GM19023 (cell line): Measurements from ENCODE around the gene GGCT.
A peak's percentile ranks its signal among the peaks of the same experiment; 100 is the strongest.

ENCODE experiments used
- ATAC-seq: cut with Tn5 transposase; IDR thresholded peaks from one replicate; pipeline ENCODE4 v1.9.1; 2021; ENCODE audit warnings: mild to moderate bottlenecking, moderate library complexity; ENCODE audit not compliant: unreplicated experiment

GGCT gene

DNA sequence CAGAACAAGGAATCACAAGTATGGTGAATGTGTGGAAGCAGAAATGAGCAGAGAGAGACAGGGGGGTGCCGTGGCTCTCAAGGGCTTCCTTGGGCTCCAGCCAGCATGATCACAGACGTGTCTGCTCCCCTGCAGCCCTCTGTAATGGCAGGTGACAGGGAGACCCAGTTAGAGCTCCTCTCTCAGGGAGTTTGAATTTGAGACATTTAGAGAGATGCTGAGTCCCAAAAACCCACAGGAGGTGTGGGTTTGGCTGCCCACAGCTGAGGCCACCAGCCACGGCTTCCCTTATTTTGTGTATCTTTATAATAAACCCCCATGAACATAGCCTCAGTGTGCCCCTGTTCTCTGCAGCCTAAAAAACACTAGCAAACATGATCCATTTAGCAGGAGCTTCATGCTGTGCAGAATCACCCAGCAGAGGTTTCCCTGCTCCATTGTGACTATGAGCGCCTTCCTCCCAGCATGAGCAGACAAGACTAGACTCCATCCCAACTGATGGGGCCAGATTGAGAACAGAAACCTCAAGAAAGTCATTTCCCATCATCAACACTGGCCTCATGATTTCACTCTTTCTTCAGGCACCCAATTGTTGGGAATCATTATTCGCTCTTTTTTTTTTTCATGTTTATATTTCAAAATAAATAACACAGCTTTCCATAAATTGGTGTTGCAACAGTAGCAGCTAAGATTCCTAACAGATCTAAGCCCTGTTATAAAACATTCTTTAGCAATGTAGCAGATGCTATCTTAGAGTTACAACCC lies 39.4 kb downstream of the GGCT start:
- ATAC-seq: no peak

DNA sequence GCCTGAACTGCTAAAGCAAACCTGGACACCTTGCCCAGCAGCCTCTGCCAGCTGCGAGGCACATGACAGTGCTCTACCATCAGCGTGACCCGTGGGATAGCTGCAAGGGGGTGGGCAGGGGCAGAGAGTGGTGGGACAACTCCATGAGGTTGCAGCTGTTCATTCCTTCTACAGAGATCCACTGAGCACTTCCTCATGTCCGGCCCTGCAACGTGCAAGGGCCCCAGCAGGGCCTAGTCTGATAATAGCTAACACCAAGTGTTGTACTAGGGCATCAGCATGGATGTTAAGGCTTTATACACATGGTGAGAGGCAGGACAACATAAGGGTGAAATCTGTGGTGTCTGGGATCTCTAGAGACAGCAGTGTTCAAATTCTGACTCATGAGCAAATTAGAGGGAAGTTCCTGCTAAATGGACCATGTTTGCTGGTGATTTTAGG lies 40.4 kb downstream of the GGCT start:
- no peak for ATAC-seq

DNA sequence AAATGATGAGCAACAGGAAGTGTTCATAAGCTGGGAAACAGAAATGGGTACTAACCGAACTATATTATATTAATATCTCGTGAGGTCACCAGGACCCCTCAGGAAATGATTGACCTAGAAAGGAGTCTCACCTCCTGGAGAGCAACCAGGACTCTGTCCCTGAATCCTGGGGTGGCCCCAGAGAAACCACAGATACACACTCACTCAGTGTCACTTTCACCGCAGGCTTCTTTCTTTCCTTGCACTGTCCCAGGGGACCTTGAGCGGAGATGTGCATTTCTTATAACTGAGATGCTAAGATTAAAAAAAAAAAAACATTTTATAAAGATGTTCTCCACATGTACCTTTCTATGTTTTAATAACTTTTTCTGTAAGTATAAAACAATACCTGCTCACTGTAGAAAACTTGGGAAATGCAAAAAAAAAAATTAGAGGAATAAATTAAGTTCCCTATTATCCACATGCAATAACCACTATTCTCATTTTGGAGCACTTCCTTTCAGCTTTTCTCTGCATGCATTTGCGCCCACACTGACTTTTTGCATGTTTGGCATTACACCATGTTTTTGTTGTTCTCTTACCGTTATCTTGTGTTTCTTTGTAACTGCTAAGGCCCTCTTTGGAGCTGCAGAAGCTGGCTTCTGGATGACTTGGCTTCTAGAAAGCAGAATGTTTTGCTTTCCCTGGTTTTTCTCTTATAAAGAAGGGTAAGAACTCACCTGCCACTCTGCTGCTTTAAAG lies 41.1 kb downstream of the GGCT start:
- peak; percentile 46 for ATAC-seq

DNA sequence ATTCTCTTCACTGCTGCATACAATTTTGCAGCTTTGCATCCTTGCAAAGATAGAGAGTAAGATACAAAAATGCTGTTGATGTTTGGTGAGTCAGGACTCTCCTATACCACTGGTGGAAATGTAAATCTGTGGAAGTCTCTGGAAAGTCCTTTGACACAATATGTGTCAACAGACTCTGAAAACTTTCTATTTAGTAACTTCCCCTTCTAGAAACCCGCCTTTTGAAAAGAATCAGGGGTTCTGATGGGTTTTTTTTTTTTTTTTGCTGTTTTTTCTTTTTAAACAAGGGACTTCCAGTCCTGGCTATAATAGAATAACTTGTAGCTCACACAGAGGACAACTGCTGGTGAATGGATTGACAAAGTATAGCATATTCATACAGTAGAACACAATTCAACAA lies 42.5 kb downstream of the GGCT start:
- no peak for ATAC-seq

DNA sequence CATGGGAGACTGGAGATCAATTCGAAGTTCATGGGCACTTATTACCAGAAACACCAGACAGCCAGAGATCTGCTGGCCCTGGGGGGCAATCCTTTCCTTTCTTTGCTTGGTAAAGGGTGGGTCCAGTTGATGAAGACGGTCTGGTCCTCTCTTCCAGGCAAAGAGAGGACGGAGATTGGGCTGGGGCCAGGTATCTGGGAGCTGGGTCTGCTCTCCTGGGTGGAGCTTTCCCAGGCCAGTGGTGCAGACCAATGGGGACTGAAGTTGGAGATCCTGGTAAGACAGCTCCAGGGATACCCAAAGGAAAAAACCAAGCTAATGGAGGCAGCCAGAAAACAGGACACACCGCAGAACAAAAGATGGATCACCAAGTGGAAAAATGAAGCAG lies 44.4 kb downstream of the GGCT start:
- ATAC-seq: no peak

DNA sequence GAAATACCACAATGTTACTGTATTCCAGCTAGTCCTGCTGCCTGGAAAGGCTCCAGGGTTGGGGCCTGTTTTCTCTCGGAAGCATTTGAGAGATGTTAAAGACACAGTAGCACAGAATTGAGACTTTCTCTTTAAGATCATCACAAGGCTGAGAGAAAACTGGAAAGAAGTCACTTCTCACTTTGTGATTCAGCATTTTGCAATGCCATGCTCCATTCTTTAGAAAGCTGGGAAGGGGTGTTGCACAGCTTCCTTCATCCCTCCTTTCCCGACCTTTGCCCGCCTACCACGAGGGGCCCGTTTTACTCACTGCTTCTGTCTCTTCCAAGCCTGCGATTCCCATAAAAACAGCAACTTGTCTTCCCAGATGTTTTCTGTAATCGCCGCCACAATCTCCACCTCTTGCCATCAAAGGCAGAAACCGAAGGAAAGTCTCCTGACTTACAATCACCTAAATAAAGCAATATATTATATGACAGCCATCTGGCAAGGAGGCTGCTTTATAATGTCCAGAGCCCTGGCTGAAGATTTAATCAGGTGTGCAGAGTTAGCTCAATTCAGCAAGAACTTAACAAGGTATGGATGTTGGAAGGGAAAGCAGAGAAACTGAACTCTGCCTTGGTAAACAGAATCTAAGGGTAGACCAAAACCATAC lies 44.9 kb downstream of the GGCT start:
- ATAC-seq: no peak

DNA sequence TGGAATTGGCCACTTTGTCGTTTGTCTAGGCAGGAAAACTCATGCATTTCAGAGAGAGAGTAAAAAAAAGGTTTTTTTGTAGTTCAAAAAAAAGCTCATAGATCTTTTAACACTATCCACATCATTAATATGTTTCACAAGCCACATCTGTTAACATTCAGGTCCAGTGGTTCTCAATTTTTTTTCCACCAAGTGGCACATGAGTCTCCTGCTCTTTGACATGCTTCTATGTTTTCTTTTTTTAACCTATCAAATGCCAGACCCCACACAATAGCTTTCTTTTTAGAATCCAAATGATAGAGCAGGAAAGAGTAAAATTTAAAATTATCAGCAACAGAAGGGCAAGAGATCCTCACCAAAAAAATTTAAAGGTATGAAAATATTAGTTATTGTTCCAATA lies 46.3 kb downstream of the GGCT start:
- no peak for ATAC-seq

DNA sequence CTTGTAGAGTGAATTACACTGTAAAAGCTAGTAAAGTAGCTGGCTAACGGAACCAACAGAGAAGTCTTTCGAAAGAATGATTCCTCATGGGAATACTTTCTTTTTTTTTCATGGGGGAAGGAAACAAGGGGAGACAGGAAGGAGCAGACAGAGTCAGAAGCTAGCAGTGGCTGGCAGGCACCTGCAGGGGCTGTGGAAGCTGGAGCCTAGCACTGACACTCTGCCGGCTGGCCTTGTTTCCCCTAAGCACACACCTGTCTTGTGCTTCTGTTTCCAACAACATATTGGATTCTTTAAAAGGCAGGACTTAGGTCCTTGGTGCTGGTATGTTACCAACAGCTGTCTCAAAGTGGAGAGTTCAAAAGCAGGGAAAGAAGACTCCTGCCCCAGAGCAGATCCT lies 50.7 kb downstream of the GGCT start:
- no peak for ATAC-seq

DNA sequence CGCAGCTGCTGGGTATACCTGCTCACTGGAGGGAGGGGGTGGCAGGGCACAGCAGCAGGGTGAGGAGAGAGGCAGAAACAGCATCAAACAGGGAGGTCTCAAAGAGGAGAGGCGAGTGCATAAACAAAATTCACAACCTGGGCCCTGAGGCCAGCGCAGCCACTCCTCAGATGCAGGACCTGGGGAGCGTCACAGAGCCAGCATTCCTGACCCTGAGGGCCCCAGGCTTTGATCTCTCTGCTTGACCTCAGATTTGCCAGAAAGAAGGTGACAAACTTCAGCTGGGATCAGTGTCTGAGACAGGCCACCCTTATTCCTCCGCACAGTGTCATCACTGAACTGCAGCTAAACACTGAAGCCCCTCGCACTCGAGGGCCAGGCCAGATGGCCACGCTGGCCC lies 51.6 kb downstream of the GGCT start:
- no peak for ATAC-seq

DNA sequence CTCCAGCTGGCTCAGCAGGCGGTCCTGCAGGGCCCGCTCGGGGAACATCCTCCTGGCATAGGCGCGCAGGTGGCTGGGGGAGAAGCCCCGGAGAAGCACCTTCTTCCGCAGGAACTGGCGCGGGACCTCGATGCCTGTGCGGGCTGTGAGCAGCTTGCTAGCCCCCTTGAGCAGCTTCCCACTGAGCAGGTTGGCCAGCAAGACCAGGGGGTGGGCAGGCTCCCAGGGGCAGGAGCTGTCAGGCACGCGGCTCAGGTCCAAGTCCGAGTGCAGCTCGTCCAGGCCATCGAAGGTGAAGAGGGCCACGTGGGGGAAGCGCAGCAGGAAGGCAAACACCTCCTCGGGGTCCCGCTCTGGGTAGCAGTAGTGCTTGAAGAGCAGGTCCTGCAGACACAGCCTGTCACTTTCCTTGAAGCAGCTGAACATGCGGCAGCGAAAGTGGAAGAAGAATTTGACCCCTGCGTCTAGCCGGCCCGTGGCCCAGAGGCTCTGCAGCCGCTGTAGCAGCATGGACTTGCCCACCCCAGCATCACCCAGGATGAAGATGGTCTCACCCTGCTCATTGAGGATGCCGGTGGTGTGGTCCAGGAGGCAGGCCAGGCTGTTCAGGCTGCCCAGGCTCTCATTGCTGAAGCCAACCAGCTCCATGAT lies 52.2 kb downstream of the GGCT start:
- no peak for ATAC-seq

DNA sequence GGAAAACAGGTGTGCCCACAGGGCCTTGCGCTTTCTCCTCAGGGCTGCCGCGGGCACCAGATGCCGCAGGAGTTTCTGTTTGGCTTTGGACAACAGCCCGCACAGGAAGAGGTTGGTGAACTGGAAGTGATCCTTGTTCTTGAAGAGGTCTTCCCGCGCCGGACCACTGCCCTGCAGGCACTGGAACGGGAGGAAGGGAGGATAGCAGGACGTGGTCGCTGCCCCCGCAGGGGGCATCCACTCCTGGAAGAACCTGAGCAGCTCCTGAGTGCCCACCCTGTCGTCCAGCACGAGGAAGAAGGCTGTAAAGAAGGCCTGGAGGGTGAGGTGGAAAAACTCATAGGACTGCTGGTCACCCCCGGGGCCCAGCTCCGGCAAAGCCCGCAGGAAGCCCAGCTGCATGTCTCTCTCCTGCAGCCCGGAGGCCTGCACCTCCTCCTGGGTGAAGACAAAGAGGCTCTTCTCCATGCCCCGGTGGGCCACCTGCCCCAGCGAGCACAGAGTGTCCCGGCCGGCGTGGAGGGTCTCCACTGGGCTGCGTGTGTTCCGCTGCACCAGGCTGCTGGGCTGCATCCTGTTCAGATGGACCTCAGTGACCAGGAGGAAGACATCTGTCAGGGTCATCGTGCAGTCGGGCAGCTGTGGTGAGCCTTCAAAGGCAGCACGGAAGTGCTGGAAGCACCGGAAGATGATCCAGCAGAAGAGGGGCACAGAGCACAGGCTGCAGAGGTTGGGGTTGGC lies 52.9 kb downstream of the GGCT start:
- ATAC-seq: no peak

DNA sequence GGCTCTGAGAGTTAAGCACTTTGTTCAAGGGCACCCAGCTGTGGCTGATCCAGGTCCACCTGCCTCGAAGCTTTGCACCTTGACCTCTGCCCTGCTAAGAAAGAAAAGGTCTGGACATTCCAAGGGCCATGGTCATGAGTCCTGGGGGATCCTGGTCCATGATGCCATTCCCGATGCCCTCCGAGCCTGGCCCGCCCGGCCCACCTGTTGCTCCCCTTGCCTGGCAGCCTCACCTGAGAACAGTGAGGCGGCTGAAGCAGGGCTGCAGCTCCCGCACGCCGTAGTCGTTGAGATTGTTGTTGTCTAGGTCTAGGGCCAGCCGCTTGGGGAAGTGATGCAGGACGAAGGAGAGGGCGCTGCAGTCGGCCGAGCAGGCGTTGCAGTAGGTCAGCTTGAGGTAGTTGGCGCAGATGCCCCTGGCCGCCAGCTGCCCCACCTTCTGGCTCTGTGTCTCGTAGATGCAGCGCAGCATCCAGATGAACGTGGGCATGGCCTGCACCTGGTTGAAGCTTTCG lies 53.6 kb downstream of the GGCT start:
- ATAC-seq: no peak

DNA sequence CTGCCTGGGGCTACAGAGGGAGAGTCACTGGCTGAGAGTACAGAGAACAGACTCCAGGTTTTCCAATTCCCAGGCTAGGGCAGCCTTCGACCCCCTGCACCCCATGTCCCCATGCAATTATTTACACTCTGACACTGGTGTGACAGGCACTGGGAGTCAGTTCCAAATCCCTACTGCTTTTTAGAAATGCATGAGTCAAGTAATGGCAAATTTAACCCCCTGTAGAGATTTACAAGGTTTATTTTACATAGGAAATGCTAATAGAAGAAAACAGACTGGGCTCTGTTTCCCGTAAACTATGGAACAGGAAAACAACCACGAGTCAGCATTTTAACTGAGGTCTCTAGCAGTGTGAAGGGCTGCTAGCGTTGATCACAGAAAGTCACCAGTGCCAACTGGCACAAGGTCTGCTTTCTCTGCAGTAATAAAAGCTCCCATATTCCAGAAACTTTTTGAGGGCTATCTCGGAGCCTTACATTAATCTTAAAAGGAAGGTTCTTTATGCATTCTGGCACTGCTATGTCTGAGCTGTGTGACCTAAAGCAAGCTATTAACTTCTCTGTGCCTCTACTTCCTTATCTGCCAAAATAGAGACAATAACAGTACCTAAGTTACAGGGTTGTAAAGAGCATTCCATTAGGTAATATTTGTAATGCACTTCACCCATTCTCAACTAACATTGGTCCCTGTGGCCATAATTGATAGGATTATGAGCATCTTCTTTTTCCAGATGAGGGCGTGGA lies 54.2 kb downstream of the GGCT start:
- no peak for ATAC-seq

DNA sequence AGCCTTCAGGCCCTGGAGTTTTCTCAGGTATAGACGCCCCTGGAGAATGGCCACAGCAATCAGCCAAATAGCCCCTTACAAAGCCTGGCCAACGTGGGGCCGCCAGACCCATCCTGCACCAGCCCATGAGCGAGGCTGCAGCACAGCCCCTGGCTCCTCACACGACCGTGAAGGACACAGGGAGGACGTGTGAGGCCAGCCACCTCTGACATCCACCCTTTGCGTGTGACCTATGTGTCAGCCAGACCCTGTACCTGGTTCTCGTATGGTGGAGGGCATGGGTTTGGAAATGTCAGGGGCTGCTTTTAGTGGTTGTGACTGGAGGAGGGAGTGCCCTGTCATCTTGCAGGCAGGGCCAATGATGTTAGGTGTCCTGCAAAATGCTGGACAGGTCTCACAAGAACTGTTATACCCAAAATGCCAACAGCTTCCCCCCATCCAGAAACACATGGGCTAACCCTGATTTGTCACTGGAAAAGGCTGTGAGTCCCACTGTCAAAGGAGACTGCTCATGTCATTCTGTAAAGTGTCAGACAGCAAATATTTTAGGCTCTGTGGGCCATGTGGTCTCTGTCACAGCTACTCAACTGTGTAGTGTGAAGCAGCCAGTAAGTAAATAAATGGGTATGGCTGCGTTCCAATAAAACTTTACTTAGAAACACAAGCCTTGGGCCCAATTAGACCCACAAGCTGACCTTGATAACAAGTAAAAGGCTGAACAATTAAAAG lies 56.0 kb downstream of the GGCT start:
- no peak for ATAC-seq

DNA sequence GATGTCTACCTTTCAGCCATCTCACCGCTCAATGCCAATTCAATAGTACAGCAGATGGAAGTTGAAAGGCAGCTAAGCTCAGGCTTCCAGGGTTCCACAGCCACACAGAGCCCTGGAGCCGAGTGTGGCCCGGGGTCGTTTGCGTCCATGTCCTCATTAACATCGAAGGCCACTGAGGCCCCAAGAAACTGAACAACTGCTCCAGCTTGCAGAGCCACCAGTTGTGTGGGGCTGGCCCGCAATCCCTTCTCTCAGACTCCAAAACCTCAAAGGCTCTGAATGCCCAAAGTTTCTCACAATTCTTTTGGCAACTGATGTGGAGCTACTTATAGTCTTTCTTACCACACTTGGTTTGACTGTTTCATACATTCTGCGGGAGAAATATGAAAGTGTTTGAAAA lies 57.2 kb downstream of the GGCT start:
- no peak for ATAC-seq
